Thyroid gland (tissue), 4 donors: ENCODE measurements around the gene CASP8.

Experiments used
- POLR2A ChIP-seq, 2 donors: fragments of 450-650 bp; IDR thresholded peaks; one replicate each; pipeline ENCODE4 v1.6.1; 2017; ENCODE audit warnings: antibody characterized with exemption in 2 of 2, mild to moderate bottlenecking in 2 of 2, moderate library complexity in 1 of 2
- TF ChIP-seq, protein P1 (sequence below), 6 experiments: fragments of 200-600 bp in 3 of 6; fragments of 450-650 bp in 3 of 6; sonication (generic) in 3 of 6; IDR thresholded peaks; one replicate each; pipeline ENCODE4 v1.5.1; 2016 to 2019; ENCODE audit warnings: antibody characterized with exemption in 6 of 6, mild to moderate bottlenecking in 2 of 6, inconsistent platforms in 1 of 6, moderate library complexity in 1 of 6

DNA sequence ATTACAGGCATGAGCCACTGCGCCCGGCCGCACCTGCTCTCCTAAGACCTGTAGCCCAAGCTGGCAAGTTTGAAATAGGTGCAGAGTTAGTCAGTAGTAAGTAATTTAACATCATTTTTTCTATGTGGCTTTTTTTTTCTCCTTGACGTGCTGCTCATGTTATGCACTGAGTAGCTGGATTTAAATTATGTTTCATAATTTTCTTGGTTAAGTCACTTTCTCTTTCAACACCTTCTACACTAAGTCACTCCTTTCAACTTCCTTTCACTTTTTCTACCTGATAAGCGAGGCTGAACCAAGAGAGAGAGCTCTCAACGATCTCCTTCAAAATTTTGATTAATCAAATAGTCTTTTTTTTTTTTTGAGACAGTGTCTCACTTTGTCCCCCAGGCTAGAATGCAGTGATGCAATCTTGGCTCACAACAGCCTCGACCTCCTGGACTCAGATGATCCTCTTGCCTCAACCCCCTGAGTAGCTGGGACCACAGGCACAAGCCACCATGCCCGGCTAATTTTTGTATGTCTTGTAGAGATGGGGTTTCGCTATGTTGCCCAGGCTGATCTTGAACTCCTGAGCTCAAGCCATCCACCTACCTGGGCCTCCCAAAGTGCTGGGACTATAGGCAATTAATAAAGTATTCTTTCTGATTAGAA, 13.1 kb downstream of the CASP8 start:
- TF ChIP-seq, protein P1, sequence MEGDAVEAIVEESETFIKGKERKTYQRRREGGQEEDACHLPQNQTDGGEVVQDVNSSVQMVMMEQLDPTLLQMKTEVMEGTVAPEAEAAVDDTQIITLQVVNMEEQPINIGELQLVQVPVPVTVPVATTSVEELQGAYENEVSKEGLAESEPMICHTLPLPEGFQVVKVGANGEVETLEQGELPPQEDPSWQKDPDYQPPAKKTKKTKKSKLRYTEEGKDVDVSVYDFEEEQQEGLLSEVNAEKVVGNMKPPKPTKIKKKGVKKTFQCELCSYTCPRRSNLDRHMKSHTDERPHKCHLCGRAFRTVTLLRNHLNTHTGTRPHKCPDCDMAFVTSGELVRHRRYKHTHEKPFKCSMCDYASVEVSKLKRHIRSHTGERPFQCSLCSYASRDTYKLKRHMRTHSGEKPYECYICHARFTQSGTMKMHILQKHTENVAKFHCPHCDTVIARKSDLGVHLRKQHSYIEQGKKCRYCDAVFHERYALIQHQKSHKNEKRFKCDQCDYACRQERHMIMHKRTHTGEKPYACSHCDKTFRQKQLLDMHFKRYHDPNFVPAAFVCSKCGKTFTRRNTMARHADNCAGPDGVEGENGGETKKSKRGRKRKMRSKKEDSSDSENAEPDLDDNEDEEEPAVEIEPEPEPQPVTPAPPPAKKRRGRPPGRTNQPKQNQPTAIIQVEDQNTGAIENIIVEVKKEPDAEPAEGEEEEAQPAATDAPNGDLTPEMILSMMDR (IDR thresholded peaks at IDR 0.05) = no peak
- TF ChIP-seq POLR2A (IDR thresholded peaks at IDR 0.05) = no peak
